HG02973 (cell line): Measurements from ENCODE around the gene MSX1.

Experiments used
- ATAC-seq: cut with Tn5 transposase; IDR thresholded peaks from one replicate; pipeline ENCODE4 v1.9.1; 2021; ENCODE audit warnings: moderate library complexity; ENCODE audit not compliant: unreplicated experiment

The MSX1 gene

DNA sequence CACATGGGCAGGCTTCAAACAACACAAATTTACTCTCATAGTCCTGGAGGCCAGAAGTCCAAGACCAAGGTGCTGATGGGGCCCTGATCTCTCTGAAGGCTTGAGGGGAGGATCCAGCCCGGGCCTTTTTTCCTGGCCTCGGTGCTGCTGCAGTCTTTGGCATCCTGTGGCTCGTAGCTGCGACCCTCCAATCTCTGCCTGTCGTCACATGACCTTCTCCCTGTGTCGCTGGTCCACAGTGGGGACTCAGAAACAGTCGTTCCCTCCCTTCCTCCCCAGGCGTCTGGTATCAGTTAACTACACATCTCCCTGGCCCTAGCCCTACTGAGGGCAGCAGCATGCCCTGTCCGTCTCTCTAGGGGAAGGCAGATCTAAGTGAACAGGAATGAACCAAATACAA, 19.1 kb upstream of the MSX1 start:
- ATAC-seq, result no peak

DNA sequence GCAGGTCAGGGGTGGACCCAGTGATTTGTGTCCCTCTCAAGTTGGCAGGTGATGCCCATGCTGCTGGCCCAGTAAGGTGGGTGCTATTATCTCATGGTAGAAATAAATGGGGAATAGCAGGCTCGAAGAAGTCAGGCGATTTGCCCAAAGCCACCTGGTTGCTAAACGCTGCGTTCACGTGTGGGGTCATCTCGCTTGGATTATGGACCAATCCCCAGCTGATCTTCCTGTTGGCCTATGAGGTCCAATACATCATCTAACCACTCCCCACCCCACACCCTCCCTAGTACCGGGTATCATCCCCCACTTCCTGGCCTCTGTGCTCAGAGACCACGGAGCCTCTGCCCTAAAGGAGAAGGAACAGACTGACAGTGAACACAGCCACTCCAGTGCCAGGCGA, 18.3 kb upstream of the MSX1 start:
- no peak for ATAC-seq

DNA sequence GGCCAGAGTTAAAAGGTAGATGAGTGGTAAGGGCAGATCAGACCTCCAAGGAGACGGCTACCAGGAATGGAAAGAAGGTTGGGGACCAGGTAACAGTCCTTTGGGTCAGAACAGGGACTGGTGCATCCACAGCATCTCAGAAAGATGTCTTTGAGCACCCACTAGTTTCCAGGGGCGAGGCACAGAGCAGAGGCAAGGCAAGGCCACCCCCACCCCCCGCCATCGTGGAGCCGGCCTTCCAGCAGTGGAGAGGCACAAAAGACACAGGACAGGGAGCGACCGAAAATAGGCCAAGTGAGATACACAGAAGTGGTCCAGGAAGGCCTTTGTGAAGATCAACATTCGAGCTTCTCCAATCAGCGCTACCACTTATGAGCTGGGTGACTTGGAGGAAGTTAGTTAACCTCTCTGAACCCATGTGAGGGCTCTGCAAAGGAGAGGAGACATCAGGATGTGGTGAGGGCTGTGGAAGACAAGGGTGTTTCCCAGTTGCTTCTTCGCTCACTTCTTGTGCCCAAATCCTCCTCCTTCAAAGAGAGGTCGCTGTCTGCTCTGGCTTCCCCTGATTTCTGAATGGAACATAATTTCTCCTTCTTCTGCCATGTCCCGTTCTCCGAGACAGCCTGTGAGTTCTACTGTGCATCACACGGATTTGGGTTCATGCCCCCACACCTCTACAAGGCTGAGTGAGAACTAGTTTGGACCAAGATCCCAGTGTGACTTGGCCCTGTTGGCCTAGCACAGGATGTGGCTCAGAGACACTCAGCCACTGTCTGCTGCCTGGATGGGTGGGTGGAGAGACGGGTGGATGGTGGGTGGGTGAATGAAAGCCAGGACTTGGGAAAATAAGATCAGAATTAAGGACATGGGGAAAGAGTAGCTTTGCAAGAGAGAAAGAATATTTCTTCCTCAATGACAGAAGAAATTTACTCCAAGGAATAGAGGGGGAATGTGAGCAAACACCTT, 16.7 kb upstream of the MSX1 start:
- ATAC-seq, result no peak

DNA sequence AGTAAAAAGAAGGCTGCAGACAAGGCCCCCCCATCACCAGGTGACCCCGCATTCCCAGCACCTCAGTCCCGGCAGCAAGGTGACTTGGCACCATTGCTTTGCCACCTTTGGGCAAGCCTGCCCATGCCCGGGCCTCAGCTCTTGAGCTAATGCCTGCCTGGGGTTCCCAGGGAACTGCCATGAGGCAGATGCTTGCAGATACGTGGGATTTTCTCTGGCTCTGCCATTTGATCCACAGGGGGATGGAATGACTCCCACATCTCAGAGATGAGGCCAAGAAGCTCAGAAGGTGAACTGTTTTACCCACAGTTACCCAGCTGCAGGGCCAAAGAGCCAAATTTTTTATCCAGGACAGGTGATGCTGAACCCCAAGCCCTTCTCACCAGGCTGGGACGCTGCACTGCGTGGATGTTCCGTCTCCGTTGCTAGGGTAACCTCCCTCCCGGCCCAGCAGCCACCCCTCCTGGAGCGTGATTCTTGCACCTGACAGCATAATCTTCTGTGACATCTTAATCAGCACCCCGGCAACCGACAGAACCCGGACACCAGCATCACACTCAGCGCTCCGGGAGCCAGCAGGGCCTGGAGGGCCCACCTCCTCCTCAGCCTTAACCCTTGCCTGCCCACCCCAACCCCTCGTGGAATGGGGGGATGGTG, 15.7 kb upstream of the MSX1 start:
- ATAC-seq, result no peak

DNA sequence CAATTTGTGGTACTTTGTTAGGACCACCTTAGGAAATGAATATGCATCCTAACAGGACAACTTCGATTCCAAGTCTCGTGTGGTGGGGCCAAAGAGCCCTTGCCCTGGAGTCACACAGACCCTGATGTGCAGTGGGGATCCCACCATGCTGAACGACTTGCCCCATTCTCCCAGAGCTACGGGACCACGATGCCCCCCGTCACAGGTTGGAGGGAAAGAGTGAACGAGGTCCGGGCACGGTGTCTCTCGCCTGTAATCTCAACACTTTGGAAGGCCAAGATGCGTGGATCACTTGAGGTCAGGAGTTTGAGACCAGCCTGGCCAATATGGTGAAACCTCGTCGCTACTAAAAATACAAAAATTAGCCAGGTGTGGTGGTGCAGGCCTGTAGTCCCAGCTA, 14.4 kb upstream of the MSX1 start:
- no peak for ATAC-seq

DNA sequence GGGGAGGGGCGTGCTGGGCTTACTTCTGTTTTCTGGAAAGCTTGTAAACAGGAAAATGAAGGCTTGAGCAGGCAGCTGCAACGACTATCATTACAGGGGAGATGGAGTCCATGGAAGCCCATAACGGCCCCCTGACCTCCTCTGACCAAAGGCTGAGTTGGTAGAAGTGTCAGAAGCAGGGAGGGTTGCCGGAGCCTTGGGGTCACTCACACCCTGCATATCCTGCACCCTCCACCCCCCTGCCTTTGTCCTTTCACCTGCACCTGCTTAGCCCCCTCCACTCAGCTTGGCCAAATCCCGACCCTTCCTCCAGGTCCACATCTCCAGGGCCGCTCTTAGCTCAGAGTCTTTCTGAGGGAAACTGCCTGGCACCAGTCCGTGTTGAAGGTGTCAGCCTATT, 12.5 kb upstream of the MSX1 start:
- ATAC-seq, result no peak

DNA sequence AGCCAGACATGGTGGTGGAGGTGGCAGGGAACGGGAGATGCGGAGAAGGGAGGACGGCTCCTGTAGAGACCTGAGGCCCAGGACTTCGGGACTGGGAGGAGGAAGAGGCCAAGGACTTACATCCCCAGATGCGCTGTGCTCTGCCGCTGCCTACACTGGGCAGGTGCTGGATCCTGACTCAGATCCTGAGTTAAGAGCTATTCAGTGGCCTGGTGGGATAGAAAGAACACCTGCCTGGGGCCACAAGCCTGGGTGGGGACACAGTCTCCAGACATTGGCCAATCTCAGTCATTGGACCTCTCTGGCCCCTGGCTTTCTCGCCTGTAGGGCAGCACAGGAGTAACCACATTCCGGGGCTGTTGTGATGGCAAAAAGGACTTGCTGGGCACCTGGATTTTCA, 10.9 kb upstream of the MSX1 start:
- no peak for ATAC-seq

DNA sequence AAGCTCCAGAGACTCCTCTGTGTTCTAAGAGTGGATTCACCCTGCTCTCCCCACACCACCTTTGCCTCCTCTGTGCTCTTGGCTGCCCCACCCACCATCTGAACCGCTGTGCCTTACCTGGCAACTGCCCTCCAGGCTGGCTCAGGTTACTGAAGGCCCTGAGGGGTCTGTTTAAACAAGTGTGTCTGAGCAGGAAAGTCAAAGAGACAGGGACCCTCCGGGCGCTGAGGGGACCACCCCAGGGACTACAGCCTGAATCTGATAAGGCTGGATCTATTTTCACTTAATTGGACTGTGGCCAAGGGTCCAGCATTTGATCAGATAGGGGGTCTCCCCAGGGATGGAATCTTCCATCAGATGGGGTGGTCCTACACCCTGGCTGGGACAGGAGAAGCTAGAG, 10.4 kb upstream of the MSX1 start:
- no peak for ATAC-seq

DNA sequence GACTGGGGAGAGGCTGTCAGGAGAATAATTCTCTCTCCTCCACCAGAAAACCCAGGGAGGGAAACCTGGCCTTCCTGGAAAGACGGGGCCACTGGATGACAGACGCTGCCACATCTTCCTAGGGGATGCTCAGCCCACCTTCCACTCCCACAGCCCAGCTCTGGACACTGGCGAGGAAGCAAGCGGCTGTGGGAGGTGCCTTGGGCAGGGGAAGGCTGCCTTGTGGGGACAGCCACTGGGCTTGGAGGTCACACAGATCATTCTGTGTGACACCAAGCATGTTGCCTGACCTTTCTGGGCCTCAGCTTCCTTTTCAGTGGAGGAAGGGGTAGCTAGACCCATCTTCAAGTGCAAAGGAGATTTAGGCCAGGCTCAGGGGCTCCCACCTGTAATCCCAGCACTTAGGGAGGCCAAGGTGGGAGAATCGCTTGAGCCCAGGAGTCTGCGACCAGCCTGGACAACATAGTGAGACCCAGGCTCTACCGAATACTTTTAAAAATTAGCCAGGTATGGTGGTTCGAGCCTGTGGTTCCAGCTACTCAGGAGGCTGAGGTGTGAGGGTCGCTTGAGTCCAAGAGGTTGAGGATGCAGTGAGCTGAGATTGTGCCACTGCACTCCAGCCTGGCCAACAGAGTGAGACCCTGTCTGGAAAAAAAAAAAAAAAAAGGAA, 9.8 kb upstream of the MSX1 start:
- no peak for ATAC-seq

DNA sequence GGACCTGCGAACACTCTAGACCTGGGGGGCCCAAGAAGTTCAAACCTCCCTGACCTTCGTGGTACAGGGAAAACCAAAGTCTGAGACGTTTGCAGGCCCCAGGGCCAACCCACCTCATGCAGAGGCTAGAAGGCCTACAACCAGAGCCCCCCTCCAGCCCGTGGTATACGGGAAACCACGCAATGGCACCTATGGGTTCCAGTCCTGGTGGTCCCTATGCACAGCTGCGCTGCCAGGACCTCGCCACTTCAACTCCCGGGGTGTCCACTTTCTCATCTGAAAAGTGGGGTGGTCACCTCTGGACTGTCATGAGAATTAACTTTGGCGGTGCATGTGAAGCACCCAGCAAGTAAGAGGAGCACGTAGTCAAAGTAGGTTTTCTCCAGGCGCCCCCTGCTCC, 8.4 kb upstream of the MSX1 start:
- ATAC-seq, result no peak

DNA sequence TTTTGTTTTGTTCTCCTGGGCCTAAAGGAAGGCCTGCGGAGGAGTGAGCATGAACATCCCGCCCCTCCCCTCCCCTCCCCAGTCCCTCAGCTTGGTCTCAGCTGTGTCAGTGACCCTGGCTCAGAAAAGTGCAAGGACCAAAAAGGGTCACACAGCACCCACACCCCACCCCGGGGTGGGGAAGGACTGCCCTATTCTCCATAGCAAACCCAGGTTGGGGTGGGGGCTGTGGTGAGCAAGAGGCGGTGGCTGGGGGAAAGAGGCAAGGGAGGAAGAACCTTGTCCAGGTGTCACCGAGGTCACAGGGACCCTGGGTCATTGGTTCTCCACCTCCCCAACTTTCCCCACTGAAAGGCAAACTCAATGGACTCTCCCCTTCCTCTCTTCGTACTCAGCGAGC, 7.6 kb upstream of the MSX1 start:
- no peak for ATAC-seq

DNA sequence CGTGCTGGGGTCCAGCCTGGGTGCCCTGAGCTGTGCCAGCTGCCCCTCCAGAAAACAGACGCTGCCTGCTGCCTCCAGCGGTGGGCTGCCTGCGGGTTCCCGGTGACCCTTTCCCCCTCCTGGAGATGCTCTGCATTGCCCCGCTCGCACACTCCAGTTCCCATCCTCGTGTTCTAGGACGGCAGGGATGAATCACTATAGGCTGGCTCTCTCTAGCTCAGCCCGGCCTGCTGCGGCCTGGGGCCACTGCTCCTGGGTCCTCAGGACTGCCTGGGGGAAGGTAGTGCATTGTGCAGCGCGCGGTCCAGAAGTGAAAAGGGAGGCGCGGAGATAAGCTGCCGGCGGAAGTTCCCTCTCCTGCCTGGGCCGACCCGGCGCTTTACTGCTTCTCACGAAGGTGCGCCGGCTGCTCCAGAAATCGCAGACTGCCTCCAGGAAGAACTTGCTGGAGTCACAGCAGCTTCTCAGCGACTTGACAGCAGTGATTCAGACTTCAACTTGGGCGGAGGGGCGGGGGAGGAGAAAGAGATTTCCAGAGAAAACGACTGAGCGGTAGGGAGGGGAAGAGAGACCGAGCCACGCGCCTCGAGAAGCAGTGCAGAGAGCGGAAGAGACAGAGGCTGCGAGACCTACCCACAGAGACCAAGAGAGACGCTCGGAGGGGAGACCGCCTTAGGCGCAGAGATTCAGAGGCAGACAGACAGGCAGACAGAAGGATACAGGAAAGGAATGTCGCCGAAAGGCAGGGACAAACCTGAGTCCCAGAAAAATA, 6.7 kb upstream of the MSX1 start:
- peak; percentile 48 for ATAC-seq

DNA sequence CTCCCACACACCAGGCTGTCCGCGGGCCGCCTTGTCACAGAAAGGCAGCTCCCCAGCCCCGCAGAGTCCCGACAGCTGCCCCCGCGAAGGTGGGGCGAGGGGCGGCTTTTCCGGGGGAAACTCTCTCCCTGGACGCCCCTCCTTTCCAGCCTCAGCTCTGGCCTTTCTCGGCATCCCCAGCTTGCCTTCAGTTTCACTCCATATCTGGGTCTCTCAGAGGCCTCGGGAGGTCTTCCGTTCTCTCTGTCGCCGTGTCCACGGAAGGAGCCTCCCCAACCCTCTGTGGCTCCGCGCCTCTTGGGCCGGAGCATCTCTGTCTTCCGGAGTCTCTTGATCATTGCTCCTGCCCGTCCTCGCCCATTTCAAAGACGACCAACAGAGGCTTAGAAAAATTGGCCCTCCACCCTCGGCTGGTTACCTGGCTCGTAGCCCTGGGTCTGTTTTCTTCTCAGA, 6.1 kb upstream of the MSX1 start:
- no peak for ATAC-seq

DNA sequence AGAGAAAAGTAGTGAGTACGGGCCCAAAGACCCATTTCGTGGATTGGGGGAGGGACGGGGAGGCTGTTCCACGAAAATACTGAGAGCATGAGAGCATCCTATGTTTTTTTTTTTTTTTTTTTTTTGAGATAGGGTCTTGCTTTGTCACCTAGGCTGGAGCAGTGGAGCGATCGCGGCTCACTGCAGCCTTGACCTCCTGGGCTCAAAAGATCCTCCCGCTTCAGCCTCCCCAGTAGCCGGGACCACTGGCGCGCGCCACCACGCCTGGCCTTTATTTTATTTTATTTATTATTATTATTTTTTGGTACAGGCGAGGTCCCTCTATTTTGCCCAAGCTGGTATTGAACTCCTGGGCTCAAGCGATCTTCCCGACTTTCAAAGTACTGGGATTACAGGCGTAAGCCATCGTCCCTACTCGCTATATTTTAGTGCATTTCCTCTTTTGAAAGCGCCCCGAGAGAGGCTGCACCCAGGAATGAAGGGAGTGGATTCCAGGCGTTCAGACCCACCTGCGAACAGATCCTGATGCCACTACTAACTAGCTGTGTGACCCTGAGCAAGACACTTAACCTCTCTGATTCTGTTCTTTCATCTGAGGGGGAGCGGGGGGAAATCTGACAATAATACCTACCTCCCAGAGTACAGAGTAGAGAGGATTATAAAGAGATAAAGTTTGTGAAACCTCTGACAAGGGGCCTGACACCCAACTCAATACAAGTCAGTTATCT, 5.4 kb upstream of the MSX1 start:
- ATAC-seq, result no peak

DNA sequence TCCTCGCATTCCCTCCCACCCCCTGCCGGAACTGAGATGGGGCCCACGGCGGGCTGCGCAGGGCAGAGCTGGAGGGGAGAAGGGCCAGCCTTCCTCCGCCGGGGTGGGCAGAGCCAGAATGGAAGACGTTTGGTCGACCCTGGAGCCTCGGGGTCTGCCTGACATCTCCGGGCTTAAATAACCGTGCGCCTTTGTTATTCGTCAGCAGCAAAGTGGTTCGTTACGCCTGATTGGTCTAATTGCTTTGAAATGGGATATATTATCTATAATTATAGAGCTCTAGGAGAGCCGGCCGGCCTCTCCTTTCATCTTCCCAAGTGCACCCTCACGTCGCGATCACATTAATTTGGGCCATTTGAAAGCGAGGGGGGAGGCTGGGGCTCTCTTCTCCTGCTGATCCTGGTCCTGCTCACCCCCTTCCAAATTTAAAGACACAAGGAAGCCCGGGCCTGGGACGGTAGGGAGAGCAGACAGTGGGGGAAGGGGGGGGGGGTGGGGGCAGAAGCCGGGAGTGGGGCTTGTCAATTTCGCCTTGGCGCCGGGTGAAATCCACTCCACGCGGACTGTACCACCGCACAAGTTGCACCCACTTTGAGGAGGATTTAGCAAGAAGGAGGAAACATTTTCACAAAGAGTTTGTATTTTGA, 4.7 kb upstream of the MSX1 start:
- no peak for ATAC-seq

DNA sequence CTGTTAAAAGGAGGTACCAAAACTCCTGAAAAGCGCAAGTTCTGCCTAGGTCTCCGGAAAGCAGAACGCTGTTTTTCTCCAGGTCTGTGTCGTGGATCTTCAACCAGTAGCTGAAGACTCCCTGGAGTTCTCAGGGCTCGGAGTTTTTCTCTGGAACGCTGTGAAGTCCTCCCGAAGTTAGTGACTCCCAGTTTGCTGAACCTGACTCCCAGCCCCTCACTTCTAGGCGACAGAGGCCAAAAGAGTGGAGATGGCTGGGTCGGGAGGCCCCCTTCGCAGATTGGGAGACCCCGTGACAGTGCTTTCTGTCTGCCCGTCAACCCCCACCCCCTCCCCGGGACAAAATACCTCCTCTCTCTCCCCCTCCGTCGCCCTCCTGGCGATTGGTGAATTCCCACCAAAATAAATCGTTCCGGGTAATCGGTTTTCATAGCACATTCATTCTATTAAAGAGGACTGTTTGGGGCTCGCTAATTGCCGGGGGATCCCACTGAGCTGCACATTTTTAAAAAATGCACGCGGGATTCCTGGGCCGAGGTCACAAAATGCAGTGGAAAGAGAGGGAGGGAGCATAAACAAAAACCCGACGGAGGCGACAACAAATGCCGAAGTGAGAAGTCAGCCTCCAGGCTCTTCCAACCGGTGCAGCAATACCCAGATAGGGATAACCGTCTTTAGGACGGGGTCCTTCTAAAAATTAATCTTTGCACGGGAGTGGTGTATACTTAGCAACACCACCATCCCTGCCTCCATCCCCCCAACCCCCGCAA, 4.0 kb upstream of the MSX1 start:
- ATAC-seq, result no peak

DNA sequence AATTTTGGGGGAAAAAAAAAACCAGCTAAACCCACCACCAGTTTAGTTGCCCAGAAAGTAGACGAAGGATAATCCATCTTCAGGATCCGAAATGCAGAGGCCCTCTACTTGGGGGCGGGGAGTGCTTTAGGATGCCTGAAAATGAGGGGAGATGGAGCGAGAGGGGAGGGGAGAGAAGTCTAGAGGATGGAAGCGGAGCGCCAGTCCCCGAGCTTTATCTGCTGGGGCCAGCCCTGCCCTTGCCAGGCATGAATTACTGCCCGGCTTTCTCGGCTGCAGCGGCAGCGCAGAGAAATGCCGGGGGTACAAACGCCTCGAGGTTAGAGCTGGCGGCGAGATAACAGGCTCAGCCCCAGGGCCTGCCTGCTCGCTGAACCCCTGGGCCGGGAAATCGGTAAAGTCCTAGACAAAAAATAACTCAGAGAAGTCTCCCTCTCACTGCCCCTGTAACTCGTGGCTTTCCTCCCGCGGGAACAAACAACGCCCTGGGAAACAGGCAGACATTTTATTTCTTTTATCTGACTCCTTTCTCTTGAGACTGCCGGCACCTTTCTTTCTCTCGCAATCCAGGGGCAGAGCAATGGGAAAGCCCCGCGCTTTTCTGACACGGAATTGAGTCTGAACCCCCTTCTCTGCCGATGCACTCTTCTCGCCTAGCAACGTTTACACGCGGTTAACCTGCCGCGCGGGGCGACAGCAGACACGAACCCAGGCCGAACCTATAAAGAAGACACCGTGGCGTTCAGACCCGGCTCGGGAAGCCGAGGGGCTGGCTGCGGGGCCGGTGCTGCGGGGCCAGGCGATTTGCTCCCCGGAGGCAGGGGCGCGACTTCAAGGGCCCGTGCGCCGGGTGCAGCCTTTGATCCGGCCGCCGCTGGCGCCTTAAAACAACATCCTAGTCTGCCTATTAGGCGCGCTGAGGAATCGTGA, 3.1 kb upstream of the MSX1 start:
- ATAC-seq, result no peak
